ENCODE results near the gene UBA6. TPM values are rescaled to one million over a fixed set of nuclear protein-coding genes. Genes with fewer than 3 reads are reported as not detected.
"Not testable (repeated sequence)": the region's sequence is repeated elsewhere in the genome, so short reads cannot be mapped to it uniquely, and the experiment has no call there.

Gene UBA6
- total and polyA plus RNA-seq, 8 donors, result 57.6 to 80.9 (median 63.8) TPM

- Histone ChIP-seq H3K4me3 (no peak overlapping the region), H3K9me3 (no peaks in the 10 kb centered on the region), H3K27ac (no peak overlapping the region), H3K27me3 (no peaks in the 10 kb centered on the region), H3K36me3 (peaks cover 0 to 4% of the 10 kb centered on the region in 2 donors), H3K4me1 (no peaks in the 10 kb centered on the region)
- ATAC-seq (no peak), DNase-seq (no peak)
- TF ChIP-seq, protein P1, sequence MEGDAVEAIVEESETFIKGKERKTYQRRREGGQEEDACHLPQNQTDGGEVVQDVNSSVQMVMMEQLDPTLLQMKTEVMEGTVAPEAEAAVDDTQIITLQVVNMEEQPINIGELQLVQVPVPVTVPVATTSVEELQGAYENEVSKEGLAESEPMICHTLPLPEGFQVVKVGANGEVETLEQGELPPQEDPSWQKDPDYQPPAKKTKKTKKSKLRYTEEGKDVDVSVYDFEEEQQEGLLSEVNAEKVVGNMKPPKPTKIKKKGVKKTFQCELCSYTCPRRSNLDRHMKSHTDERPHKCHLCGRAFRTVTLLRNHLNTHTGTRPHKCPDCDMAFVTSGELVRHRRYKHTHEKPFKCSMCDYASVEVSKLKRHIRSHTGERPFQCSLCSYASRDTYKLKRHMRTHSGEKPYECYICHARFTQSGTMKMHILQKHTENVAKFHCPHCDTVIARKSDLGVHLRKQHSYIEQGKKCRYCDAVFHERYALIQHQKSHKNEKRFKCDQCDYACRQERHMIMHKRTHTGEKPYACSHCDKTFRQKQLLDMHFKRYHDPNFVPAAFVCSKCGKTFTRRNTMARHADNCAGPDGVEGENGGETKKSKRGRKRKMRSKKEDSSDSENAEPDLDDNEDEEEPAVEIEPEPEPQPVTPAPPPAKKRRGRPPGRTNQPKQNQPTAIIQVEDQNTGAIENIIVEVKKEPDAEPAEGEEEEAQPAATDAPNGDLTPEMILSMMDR (IDR thresholded peaks at IDR 0.05), result no peak
- intact Hi-C loops (cut with DNase I), result no loop called here
These were observed 14.0 kb upstream of the UBA6 start for GRCh38 chr4:67714955-67715354.

DNA sequence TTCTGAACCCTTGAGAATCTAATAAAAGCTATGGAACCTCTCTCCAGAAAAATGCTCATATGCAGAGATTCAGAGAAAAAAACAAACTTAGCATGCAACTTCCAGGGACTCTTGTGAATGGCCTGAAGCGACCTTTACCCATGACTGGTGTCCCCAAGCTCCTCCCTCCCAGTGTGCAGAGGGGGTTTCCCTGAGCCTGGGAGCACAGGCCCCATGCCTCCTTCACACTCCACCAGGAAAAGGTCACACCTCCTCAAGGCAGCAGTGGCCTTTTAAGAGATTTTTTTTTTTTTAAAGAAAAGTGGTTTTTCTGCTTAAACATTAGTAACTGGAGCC is 13.3 kb upstream of the UBA6 start:
- Histone ChIP-seq H3K27ac (no peak overlapping the region), H3K4me3 (no peak overlapping the region), H3K27me3 (no peaks in the 10 kb centered on the region), H3K36me3 (peaks cover 0 to 4% of the 10 kb centered on the region in 2 donors), H3K9me3 (peaks cover 0 to 2% of the 10 kb centered on the region in 2 donors), H3K4me1 (no peaks in the 10 kb centered on the region)
- intact Hi-C loops (cut with DNase I), result no loop called here
- DNase-seq, result no peak
- TF ChIP-seq, protein P1 (IDR thresholded peaks at IDR 0.05), result no peak
- no peak for ATAC-seq

DNA sequence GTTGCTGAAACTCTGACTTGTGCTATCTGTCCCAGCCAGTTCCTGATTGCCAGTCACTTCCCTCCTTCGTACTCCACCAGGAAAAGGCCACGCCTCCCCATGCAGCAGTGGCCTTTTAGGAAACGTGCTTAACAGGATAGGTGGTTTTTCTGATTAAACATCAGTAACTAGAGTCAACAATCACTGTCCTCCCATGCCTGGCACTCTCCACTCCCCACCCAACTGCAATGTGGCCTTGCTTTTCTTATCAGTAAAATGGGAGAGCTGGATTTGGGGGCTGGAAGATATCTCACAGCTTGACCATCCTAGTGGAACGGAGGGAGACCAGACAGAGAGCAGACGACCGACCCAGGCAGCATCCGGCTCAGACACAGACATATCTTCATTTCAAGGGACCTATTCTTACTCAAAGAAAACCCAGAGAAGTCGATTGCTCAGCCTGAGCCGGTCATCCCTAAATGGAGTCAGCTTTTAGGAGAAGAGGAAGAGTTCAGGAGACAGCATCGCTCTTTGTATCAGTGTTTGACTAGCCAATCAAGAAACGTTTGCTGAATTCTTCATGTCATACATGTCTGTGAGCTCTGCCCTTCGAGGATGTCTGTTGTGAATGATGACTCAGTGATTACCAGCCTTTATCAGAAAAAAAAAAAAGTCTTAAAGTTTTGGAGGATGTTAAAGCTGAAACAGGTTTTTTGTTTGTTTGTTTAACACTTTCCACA is 12.7 kb upstream of the UBA6 start:
- TF ChIP-seq, protein P1 (IDR thresholded peaks at IDR 0.05), result no peak
- Histone ChIP-seq H3K27me3 (no peaks in the 10 kb centered on the region), H3K27ac (no peak overlapping the region), H3K4me3 (no peak overlapping the region), H3K36me3 (peaks cover 0 to 4% of the 10 kb centered on the region in 2 donors), H3K9me3 (peaks cover 0 to 2% of the 10 kb centered on the region in 2 donors), H3K4me1 (no peaks in the 10 kb centered on the region)
- peak; percentile 33 for ATAC-seq
- intact Hi-C loops (cut with DNase I), result no loop called here
- no peak for DNase-seq

DNA sequence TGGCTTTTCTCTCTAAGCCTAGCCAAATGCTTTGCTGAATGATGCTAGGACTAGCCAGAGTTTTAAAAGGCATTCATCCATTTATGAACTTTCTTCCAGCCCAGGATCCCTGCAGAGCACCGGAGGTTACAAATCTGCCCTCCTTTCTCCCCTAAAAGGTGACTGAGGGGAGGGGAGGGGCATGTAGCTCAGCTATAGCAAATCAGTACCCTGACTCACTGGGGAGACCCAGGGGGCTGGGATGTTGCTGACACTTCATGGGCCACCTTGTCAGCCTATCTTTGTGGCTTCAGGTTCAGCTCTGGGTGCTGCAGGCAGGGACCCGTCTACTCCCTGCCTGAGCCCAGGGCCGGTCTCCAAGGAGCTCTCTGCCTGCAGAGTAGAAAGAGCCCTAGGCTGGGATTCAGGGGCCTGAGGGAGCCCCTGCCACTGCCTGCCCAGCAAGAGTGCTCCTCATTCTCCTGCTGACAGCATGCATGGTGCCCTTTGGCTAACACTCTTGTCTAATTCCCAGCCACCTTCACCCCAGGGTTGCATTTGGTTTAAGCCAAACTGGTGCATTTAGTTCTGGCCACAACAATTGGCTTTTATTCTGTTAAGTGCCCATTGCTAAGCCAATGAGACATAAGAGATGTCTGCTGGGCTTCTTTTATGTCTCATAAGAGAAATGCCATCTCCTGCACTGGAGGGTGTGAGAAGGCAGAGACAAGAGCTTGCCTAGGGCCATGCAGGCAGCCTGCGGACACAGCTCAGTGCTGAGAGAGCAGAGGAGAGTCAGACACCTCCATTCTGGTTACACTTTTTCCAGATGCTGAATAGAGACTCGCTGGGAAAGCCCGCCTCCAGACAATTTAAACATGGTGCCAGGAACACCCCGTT is 11.9 kb upstream of the UBA6 start:
- peaks cover 0 to 2% of the 10 kb centered on the region in 2 donors for H3K9me3 ChIP-seq
- no peak overlapping the region for H3K4me3 ChIP-seq
- H3K4me1 ChIP-seq, result no peaks in the 10 kb centered on the region
- no peak for ATAC-seq
- TF ChIP-seq, protein P1 (IDR thresholded peaks at IDR 0.05), result no peak
- no peak overlapping the region for H3K27ac ChIP-seq
- DNase-seq, result no peak
- H3K36me3 ChIP-seq, result peaks cover 0 to 4% of the 10 kb centered on the region in 2 donors
- H3K27me3 ChIP-seq, result no peaks in the 10 kb centered on the region
- intact Hi-C loops (cut with DNase I), result no loop called here

DNA sequence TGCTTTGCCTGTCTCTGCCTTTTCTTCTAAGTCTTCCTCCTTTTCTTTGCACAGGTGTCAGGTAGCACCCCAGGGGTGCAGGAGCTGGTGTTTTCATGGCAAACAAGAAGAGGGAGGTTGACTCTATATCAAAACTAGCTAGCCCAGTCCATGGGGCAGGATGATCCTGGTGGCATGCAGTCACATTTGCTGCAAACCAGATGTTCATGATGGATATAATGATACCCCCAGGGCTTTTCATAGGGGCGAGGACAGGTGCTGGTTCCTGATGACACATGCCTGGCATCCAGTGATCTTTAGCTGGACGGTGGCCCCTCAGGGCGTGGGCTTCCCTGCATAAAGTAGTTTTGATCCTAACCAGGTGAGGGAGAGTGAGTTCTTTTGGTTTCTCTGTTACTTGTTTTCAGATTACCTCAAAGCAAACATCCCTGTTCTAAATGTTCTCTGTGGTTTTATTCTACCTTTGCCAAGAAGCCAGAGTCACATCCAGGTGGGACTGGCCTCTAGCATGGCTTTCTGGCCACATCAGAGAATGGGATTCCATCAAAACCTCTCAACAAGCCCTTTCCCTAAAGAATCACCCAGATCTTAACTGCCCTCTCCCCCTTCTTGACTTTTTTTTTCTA is 11.2 kb upstream of the UBA6 start:
- no peaks in the 10 kb centered on the region for H3K27me3 ChIP-seq
- peaks cover 0 to 5% of the 10 kb centered on the region in 2 donors for H3K9me3 ChIP-seq
- H3K4me1 ChIP-seq, result no peaks in the 10 kb centered on the region
- intact Hi-C loops (cut with DNase I), result no loop called here
- H3K4me3 ChIP-seq, result no peak overlapping the region
- TF ChIP-seq, protein P1 (IDR thresholded peaks at IDR 0.05), result no peak
- H3K36me3 ChIP-seq, result peaks cover 0 to 3% of the 10 kb centered on the region in 2 donors
- H3K27ac ChIP-seq, result no peak overlapping the region
- no peak for ATAC-seq
- no peak for DNase-seq

DNA sequence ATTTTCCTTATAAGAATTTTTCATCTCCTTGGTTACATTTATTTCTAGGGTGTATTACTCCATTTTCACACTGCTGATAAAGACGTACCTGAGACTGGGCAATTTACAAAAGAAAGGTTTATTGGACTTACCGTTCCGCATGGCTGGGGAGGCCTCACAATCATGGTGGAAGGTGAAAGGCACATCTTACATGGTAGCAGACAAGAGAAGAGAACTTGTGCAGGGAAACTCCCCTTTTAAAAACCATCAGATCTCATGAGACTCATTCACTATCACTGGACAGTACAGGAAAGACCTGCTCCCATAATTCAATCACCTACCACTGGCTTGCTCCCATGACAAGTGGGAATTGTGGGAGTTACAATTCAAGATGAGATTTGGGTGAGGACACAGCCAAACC is 5.7 kb upstream of the UBA6 start:
- H3K9me3 ChIP-seq, result peaks cover 0 to 13% of the 10 kb centered on the region in 2 donors
- H3K27ac ChIP-seq; intact Hi-C loops (cut with DNase I); ATAC-seq; H3K36me3 ChIP-seq; DNase-seq; H3K27me3 ChIP-seq; H3K4me1 ChIP-seq; H3K4me3 ChIP-seq: not testable (repeated sequence)
